Activated CD4-positive, CD25-positive, alpha-beta regulatory T cell treated with anti-CD3 and anti-CD28 coated beads, Interleukin-2, amount 50 U/mL, for 16 hours (primary cell): ENCODE measurements around the gene AOX1.
"Not testable (repeated sequence)": the region's sequence is repeated elsewhere in the genome, so short reads cannot be mapped to it uniquely, and the experiment has no call there.

ENCODE experiments used
- DNase-seq: peaks from one replicate; pipeline ENCODE4 v3.0.0-alpha.2; 2020; ENCODE audit warnings: low read depth, low spot score

AOX1 gene

DNA sequence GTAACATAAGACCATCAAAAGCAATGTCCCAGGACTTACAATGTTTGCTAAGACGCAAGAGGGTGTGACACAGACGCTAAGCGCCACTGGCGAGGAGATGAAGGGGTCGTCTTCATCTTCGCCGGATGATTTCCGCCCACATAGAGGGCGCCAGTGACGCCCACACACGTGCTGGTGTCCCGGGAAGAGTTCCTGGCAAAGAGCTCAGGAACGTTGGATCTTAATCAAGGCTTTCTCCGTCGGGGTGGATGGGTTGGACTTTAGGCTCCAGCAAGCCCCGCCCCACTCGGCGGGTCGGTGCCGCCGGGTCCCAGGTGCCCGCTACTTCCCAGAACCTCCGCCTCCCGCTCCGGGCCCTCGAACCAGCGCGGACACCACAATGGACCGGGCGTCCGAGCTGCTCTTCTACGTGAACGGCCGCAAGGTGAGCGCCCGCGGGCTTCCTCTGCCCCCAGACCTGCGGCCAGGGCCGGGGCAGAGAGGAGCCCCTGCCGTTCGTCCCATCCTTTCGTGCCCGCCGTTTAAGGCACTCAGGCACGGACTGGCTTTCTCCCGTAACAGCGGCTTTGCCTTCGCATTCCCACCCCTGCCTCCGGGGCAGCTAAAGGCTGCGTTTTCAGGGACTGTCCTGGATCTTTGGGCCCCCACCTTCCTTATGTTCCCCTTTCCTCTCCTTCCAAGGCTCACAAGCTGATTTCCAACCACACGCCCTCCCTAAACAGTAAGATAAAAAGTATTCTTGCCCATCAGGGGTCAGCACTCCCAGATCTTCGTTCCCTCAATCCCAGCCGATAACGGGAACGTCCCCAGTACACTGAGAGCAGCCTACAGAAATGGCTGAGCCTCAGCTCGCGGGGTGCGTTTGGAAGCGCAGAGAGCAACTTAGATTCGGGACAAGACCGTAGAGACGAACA, at the start of gene AOX1:
AOX1 (plus strand) TSS at position 285 of the 914 bp plus-strand sequence; CDS start at position 380, 95 bp downstream.
- DNase-seq: no peak

DNA sequence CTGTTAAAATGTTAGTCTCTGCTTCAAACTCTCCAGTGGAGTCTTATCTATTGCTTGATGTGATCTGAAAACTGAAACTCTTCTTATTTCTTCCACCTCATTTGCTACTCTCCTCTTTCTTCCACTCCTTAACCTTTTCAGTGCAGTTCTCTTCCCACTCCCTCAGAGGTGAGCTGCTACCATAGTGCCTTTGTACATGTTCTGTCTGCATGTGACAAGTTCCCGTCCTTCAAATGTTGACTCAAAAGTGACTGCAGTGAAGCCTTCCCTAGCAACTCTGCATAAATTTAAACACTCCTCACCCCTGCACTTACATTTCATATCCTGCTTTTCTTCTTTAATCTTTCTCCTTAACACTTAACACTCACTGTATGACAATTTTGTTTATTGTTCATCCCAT, 47.7 kb upstream of the AOX1 start:
- no peak for DNase-seq

DNA sequence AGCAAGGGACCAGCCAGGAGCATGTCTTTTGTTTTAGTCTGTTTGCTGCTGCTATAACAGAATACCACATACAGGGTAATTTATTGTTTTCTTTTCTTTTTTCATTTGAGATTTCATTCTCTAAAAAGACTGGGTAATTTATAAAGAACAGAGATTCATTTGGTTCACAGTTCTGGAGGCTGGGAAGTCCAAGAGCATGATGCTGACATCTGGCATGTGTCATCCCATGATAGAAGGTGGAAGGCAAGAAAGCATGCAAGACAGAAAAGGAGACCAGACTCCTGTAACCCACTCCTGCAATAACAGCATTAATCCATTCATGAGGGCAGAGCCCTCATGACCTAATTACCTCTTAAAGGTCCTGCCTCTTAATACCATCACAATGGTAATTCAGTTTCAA, 45.0 kb upstream of the AOX1 start:
- no peak for DNase-seq

DNA sequence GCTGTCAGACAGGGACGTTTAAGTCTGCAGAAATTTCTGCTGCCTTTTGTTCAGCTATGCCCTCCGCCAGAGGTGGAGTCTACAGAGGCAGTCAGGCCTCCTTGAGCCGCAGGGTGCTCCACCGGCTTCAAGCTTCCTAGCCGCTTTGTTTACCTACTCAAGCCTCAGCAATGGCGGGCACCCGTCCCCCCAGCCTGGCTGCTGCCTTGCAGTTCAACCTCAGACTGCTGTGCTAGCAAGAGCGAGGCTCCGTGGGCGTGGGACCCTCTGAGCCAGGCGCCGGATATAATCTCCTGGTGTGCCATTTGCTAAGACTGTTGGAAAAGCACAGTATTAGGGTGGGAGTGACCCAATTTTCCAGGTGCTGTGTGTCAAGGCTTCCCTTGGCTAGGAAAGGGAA, 19.2 kb upstream of the AOX1 start:
- DNase-seq: not testable (repeated sequence)

DNA sequence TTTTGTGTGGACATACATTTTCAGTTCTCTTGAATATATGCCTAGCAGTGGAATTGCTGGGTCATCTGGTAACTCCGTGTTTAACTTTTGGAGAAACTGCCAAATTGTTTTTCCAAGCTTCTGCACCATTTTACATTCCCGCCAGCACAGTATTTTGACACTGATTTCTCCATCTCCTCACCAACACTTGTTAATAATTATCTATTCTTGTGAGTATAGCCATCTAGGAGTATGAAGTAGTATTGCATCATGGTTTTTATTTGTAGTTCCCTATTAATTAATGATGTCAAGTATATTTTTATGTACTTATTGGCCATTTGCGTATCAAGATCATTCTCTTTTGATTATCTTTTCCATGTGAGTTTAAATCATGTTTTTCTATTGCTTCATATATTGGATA, 17.9 kb upstream of the AOX1 start:
- no peak for DNase-seq

DNA sequence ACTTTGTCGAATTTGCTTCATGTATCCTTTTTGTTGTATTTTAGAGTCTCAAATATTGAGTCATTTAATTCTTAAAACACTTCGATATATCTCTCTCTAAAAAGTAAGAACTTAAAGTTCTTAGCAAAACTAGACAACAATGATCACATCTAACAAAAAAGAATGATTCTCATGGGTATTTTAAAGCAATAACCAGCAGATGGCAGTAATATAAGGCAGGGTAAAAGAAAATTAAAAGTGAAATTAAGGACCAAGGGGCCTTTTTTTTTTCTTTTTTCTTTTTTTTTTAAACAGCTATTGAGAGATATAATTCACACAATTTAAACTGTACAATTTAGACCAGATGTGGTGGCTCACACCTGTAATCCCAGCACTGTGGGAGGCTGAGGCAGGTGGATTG, 9.9 kb upstream of the AOX1 start:
- DNase-seq: no peak

DNA sequence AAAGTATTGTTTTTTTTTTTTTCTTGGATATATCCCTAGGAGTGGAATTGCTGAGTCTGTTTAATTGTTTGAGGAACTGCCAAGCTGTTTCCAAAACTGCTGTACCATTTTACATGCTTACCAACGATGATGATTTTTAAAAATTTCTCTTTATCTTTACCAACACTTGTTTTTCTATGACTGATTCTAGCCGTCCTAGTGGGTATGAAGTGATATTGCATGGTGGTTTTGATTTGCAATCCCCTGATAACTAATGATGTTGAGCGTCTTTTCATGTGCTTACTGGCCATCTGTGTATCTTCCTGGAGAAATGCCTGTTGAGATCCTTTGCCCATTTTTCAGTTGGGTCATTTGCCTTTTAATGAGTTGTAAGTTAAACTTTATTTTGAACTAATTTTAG, 8.8 kb upstream of the AOX1 start:
- DNase-seq: no peak

DNA sequence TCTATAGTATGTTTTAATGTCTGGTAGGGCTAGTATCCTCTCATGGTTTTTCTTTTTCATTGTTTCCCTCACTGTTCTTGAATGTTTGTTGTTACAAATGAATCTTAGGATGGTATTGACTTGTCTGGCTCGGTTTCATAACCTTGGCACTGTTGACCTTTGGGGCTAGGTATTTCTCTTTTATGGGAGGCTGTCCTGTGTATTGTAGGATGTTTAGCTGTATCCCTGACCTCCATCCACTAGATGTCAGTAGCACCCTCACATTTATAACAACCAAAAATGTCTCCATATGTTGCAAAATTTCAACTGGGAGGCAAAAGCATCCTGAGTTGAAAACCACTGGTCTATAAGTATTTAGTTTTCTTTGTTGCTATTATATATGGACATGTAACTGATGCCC, 7.0 kb upstream of the AOX1 start:
- no peak for DNase-seq

DNA sequence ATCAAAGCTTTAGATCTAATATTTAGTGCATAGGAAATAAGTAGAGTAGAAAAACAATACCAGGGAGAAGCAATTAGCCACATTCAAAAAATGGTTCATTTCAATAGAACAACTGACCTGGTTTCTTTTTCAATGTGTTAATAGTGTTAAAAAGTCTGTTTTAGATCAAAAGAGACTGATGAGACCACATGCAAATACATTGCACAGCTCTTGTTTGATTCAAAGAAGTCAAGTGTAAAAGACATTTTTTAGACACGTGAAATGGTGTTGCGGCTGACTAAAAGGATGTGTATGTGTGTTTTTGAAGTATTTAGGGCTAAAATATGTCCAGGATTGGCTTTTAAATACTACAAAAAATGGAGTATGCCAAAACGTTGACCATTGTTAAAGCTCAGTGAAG, 1.2 kb upstream of the AOX1 start:
- no peak for DNase-seq

DNA sequence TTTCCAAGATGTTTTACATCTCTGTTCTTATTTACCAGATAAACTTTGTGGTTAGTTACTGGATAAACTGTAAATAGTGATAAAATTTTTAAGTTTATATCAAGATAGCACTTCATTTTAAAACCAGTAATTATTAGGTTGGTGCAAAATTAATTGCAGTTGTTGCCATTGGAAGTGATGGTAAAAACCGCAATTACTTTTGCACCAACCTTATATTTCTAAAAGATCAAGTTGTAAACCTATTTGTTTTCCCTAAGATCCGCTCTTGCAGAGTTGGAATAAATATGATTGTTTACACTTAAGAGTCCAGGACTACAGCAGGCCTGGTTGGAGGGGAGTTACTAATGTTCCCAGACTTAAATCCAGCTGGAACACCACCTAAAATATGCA, 479 bp upstream of the AOX1 start:
- DNase-seq: no peak

DNA sequence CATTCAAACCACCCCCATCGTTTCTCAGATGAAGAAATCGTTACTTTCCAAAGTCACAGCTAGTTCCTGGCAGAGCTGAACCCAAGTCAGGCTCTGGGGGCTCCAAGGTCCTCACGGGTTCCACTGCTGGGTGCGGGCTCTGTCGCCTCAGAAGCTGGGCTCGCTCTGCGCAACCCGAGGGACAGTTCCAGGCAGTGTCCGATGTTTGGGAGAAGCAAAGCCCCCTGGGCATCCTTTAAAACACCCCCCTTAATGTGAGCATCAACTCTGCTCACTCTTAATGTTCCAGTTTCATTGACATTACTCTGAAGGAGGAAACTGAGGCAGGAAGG, 796 bp downstream of the AOX1 start:
- DNase-seq: no peak

DNA sequence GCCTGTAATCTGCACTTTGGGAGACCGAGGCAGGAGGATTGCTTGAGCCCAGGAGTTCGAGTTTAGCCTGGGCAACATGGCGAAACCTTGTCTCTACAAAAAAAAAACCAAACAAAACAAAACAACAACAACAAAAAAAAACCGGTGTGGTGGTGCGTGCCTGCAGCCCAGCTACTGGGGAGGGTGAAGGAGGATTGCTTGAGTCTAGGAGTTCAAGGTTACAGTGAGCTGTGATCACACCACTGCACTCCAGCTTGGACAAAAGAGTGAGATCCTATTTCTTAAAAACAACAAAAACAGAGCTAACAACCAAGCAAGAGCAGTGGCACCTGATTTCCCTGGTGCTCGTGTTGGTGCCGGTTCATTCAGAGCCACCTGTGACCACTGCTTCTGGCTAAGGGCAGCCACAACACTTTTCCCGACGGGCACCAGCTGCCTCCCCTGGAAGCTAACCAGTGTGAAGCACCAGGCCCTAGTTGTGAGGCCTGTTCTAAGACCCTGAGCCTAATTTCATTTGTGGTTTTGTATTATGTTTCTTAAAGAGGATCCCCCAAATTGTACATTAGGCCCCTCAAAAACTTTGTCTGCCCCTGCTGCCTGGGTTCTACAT, 1.3 kb downstream of the AOX1 start:
- no peak for DNase-seq

DNA sequence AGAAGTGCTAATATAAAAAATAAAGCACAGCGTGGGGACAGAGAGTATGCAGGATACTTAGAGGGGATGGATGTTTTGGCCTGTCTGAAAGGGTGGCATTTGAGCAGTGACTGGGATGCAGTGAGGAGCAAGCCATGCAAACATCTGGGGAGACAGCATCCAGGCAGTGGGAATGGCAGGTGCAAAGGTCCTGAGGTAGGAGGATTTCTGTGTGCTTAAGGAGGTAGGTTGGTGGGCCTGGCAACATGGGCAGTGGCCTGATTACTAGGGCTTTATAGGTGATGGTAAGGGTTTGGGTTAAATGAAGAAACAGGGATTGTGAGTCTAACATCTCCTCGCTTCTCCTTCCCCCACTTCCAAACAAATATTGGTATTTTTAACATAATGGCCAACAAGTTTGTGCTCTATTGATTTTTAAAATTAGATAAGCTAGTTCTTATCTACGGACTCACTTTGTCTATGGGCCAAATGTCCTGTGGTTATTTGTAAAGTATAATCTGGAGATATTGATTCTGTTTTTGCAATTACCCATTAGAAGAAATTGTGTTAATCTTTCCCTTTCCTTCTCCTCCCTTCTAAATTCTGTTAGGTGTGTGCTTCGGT, 2.4 kb downstream of the AOX1 start:
- no peak for DNase-seq

DNA sequence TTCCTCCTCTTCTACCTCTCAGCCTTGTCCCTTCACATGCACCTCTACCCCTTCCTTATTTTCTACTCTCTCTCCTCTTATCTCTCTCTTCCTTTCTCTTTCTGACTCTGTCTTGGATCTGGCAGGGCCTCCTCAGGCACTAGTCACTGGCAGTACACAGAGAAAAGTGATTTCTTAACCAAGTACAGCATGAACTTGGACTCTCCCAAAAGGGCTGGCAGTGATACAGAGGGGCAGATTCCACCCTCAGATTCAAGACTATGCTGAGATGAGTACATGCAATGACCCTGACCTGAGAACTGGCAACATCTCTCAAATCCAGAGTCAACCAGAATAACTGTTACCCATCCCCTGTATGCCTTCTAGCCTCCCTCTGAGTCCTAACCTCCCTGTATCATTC, 4.3 kb downstream of the AOX1 start:
- DNase-seq: no peak

DNA sequence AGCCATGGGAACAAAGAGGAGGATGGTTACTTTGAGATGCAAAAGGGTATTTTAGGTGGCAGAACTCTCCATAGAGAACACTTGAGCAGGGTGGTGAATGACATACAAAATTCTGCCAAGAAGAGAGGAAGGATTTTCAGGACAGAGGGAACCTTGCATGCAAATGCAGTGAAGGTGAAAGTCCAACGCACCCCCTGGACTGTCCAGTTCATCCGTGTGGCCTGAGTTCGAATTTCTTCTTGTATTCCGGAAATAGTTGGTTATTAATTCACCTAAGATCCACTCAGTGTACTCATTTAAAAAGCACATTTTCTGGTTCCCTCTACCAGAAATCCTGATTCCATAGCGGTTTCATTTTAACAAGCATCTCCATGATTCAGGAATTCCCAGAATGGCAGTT, 5.5 kb downstream of the AOX1 start:
- no peak for DNase-seq

DNA sequence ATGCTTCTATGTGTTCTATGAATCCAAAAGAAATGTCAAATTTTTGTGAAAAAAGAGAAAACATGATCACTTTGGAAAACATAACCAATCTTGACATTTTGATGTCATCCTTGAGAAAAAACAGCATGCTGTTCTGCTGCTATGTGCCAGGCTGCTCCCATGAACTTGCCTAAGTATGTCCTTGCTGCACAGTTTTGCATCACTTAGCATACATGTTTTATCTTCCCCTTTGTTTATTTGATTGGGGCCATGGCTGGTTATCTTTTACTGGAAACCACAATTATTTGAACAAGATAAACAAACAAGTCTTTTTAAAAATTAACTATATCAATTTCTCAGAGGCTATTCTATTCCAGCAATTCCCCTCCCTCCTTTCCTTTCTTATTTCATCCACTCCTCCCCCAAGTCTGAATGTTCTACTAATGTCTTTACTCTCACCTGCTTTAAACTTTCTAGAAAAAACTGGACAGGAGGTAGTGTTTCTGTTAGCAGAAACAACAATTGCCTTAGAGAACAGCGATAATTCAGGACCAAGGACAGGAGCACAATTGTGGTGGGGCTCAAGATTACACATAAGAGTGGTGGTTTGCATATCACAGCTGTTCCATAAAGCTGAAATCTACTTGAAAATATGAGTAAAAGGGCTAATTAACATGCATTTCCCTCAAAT, 6.7 kb downstream of the AOX1 start:
- DNase-seq: no peak

DNA sequence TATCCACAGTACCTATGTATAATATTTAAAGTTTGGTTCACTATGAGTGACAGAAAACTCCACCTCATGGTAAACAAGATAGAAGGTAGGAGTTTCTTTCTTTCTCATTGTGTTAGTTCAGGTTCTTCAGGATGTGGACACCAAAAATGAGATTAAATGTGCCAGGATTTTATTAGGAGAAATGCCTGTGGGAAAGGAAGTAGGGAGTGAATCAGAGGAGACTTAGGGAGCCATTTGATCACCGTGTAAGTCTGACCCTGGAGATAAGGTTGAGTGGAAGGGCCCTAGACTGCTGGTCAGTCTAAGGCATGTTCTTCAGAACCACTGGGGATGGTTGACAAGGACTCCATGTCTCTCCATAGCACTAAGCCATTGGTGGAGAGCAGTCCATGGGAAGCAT, 8.1 kb downstream of the AOX1 start:
- DNase-seq: no peak

DNA sequence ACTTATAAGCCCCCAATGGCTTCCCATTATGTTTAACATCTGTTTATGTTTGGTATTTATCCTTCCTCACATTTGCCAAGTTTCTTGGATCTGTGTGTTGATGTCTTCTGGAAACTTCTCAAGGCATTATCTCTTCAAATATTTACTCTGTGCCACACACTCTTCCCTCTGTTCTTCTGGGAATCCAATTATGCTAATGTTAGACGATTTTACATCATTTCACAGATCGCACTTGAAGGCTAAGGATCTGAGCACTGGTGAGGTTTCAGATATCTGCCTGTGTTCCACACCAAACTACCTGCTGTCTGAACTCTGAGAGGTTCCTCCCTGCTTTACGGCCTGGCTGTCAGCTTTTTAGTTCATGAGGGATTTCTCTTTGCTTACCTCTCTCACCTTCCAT, 10.1 kb downstream of the AOX1 start:
- no peak for DNase-seq

DNA sequence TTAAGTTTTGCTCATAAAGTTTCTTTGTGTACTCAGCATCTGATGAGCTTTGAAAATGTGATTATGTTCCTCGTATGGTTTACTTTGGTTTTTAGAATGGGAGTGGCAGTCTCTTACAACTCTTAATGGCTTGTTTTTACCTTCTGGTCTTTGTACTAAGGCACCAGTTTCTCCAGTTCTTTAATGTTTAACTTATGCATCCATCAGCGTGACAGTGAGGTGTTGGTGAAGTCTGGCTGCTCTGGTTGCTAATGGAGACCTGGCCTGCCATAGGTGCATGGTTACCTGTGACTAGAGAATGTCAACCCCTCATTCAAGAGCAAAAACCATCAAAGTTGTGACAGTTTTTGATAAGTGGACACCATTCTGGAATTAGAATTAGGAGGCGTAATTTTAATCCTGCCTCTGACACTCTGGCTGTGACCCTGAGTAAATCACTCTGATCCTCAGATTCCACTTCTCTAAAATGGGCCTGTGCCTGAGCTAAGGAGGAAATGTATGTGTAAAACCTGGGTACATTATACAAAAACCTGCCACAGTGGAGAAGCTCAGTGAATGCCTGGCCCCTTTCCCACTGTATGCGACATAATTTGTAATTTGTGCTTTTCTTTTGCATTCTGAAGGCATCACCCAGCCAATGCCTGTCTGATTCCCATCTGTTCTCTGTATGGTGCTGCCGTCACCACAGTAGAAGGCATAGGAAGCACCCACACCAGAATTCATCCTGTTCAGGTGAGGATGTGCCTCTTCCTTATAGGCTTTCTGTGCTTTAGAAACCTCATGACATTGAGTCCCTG, 11.2 kb downstream of the AOX1 start:
- no peak for DNase-seq

DNA sequence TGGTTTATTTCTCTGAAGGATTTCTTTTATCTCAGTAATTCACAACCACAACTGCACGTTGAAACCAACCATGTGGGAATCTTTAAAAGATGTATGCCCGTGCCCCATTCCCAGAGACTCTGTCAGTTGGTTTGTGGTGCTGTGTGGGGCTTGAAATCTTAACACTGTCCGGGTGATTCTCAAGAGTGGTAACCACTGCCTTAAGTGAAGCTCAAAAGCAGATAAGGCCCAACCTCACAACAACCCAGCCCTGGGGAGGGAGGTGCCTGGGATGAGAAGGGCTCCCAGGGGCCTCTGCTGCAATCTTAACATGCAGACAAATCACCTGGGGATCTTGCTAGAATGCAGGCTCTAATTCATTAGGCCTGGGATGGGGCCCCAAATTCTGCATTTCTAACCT, 13.4 kb downstream of the AOX1 start:
- no peak for DNase-seq

DNA sequence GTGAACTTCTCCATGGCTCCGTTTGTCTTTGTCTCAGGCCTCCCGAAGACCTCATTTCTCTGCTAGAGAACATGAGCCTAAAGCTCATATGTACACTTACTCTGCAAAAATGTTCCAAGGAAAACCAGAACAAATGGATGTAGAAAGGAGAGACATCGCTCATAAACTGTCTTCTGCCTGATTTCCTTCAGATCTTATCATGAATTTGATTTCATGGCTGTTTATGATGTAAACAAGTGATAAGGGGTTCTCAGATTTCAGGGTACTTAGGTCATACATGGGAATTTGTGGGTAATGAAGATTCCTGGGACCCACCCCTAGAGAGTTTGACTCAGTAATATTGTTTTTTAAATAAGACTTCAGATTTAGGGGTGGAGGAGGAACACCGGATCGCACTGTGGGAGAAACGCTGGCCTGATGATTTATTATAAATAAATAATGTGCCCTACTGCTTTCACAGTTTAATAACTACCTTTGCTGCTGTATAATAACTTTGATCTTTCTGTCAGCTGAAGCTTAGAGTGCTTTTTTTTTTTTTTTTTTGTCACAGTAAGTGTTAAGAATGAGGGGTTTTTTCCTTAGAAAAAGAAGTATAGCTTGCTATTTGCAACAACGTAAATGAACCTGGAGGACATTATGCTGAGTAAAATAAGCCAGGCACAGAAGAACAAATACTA, 14.9 kb downstream of the AOX1 start:
- no peak for DNase-seq
